Renal cortical epithelial cell (primary cell): Measurements from ENCODE around the gene ANKRD50. TPM values are rescaled to one million over a fixed set of nuclear protein-coding genes. Genes with fewer than 3 reads are reported as not detected.

Experiments
- DNase-seq: peaks from one replicate; pipeline ENCODE4 v3.0.0-alpha.2; 2011; ENCODE audit warnings: low read depth
- total RNA-seq: library from RNA; depleted of rRNA; stranded (reverse); fragments of >200 nt; gene quantifications from 2 replicates; pipeline ENCODE4 v1.2.3, GENCODE V29; 2014

Gene ANKRD50, protein sequence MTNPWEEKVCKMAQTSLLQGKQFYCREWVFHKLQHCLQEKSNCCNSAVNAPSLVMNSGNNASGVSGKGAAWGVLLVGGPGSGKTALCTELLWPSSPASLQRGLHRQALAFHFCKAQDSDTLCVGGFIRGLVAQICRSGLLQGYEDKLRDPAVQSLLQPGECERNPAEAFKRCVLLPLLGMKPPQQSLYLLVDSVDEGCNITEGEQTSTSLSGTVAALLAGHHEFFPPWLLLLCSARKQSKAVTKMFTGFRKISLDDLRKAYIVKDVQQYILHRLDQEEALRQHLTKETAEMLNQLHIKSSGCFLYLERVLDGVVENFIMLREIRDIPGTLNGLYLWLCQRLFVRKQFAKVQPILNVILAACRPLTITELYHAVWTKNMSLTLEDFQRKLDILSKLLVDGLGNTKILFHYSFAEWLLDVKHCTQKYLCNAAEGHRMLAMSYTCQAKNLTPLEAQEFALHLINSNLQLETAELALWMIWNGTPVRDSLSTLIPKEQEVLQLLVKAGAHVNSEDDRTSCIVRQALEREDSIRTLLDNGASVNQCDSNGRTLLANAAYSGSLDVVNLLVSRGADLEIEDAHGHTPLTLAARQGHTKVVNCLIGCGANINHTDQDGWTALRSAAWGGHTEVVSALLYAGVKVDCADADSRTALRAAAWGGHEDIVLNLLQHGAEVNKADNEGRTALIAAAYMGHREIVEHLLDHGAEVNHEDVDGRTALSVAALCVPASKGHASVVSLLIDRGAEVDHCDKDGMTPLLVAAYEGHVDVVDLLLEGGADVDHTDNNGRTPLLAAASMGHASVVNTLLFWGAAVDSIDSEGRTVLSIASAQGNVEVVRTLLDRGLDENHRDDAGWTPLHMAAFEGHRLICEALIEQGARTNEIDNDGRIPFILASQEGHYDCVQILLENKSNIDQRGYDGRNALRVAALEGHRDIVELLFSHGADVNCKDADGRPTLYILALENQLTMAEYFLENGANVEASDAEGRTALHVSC (N-terminal part only)
- total RNA-seq: 20.1 and 55.4 TPM in 2 replicates

DNA sequence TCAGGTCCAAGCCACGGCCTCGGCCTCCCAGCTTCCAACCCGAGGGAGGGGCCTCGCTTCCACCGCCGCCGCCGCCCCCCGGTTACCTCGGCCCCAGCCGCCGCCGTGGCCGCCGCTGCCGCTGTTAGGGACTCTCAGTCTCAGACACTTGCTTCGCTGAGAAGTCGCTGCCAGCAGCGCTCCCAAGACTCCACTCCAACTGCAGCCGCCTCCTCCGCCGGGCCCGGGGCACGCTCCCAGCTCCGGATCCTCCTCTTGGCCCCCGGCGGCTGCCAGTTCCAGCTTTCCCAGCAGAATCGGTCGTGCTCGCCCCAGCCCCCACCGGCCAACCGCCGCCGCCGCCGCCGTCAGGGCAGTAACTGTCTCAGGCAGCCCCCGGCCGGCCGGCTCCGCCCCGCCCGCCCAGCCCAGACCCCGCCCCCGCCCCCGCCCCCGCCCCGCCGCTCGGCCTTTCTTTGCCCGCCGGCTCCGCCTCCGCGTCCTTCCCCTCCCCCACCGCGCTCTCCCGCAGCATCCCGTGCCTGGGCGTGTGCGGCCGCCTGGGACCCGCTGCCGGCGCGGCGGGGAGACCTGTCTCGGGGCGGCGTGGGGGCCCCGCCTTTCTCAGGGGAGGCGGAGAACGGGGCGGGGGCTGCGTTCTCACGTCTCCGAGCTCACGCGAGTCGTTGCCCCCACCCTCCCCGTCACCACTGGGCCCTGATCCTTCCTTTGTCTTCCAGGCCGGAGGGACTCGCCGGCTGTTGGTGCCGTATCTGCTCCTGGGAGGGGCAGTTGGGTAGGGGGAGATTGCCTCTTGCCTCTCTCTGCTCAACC lies at the start of gene ANKRD50:
ANKRD50 (minus strand) TSS at position 361 of the 813 bp plus-strand sequence. CDS start 2,221 bp downstream, outside the sequence.
- peak; percentile 63 for DNase-seq

DNA sequence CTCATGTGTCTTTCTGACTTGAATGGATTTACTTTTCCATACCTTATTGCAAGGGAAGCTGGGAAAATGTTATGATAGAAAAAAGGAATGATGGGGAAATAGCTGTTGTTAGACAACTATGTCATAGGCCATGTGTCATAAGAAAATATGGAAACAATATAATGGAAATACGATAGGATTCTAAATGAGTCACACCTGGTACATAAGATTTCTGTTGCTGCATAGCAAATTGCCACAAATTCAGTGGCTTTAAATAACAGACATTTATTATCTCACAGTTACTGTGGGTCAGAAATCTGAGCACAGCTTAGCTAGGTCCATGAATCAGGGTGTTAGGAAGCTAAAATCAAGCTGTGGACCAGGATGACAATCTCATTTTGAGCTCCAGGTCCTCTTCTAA lies 44.6 kb upstream of the ANKRD50 start:
- no peak for DNase-seq

DNA sequence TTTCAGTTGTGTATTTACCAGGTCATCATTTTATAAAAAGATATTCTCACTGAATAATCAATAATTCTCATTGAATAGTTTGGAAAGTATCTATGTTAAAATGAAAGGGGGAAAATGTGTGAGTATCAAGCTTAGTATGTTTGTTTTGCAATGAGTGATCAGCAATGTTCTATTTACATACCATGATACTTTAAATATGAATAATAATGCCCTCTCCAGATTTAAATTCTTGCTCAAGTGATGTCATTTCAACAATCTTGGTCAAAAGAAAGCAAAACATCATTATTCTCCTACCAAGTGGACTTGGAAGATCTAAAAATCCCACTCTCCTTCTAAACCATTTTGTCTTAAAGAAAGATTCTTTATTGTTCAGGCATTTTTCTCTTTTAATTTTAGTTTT lies 42.1 kb upstream of the ANKRD50 start:
- no peak for DNase-seq

GRCh38 chr4:124753941-124754581 lies 41.5 kb upstream of the ANKRD50 start:
- DNase-seq: no peak

GRCh38 chr4:124749421-124749820 lies 36.9 kb upstream of the ANKRD50 start:
- DNase-seq: no peak

GRCh38 chr4:124748965-124749364 lies 36.4 kb upstream of the ANKRD50 start:
- DNase-seq: no peak

GRCh38 chr4:124745985-124746801 lies 33.7 kb upstream of the ANKRD50 start:
- no peak for DNase-seq

GRCh38 chr4:124743711-124744110 lies 31.2 kb upstream of the ANKRD50 start:
- DNase-seq: no peak

DNA sequence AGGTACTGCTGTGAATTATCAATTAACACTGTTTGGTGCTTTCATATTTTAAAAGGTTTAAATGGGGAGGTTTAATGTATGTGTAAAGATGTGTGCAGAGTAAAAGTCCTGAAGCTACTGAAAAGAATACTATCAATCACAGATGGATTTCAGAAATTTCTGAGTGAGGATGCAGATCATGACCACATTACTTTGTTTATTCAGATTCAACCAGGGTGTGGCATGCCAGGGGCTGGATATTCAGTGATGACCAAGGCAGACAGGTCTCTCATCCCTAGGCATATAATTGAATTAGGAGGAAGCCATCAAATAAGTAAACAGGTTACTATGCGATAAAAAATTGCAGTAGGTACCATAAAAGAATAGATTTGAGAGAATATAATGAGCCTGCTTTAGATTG lies 28.0 kb upstream of the ANKRD50 start:
- no peak for DNase-seq

DNA sequence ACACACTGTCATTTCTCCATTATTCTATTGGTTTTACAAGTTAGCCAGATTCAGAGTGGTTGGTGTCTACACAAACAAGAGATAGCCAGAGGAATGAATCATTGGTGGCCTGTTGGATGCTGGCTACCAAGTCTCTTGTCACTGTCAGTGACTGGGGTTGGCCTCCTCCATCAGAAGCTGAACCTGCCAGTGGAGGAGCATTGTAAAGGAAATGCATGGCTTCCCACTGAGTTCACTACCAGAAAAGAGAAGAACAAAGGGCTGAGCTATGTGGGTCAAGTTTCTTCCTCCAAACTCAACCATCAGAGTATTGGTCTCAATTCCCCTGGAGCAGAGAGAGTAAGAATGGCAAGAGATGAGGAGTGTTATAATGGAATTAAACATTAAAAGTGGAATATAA lies 26.5 kb upstream of the ANKRD50 start:
- DNase-seq: no peak

GRCh38 chr4:124737619-124738018 lies 25.1 kb upstream of the ANKRD50 start:
- DNase-seq: no peak

GRCh38 chr4:124736526-124736925 lies 24.0 kb upstream of the ANKRD50 start:
- DNase-seq: no peak

DNA sequence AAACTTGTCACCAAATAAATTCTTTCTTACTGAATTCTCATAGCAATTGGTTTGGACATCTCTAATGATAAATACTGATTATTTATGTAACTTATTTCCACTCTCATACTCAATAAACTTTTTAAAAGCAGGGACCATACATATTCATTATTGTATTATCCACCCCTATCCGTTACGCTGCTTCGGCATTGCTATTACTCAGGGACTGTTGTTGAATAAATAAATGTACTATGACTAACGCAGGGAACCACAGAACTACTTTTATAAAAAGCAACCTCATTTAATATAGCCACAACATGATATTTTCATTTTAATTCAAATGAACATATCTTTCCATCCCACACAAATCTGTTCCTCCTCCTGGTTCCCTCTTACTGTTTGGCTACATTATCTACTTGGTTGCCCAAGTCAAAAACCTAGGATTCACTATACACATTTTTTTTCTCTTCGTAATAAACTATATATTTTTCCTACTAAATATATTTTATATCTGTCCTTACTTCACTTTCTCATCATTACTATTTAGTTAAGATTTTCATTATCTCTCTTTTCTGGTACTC lies 14.9 kb upstream of the ANKRD50 start:
- no peak for DNase-seq

- DNase-seq: no peak
These were observed 13.7 kb upstream of the ANKRD50 start for GRCh38 chr4:124726269-124726668.

- DNase-seq: peak; percentile 40
These were observed 9.5 kb upstream of the ANKRD50 start for GRCh38 chr4:124722071-124722470.

DNA sequence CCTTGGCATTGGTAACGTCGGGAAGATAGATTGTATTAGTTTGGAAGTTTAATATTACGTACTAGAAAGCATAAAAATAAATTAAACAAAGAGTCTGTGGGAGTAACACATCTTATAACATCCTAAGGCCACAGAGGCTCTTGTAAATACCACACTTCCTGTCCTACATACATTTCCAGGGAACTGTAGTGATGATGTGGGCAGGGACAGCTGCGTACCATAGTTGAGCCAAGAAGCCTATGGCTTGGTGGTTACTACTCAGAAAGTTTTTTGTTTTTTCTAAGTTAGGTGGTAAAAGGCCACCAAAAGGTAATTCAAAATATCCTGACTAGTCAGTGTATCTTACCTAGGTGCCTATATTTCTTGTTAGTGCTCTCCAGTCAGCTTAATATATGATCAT lies 4.6 kb upstream of the ANKRD50 start:
- no peak for DNase-seq

DNA sequence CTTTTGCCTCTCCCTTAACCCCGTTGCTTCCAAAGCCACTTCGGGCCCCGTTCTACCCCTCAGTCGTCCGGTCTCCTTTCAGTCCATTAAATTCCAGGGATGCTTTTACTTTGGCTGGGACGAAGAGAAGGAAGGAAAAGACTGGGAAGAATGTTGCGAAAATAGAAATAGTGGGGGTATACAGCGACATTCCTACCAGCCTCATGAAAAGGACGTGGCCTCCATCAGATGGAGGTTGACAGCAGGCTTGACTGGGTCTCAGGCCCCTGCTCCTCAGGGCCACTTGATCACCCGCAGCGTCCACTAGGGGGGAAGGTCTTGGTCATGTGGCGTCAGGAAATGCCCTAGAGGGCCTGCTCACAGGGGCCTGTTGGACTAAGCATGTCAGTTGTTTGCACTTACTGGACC lies 657 bp upstream of the ANKRD50 start:
- DNase-seq: peak; percentile 67

GRCh38 chr4:124711471-124712371 lies 811 bp downstream of the ANKRD50 start:
- DNase-seq: peak; percentile 73

GRCh38 chr4:124710911-124711310 lies 1.6 kb downstream of the ANKRD50 start:
- peak; percentile 22 for DNase-seq
